HepG2 (cell line): ENCODE data around the gene DCPS. TPM values are rescaled to one million over a fixed set of nuclear protein-coding genes. Genes with fewer than 3 reads are reported as not detected.

Experiments
- ATAC-seq: fragments of 200-7000 bp; cut with Tn5 transposase; 3 replicates; pipeline ENCODE4 v1.9.1; 2020; ENCODE audit warnings: mild to moderate bottlenecking, moderate library complexity
- BruUV-seq: library from RNA; stranded (reverse); fragments of 400-500 nt; replicated peaks from 2 replicates; lab custom pipeline; 2021; lab: Mats Ljungman, UMichigan
- CTCF ChIA-PET: fragments of 300-600 bp; formaldehyde crosslinking; extraction: SDS; loops from one replicate; lab custom pipeline; 2021; ENCODE audit warnings: low total read pairs, inconsistent platforms, low intra/inter-chr PET ratio; lab: Yijun Ruan, JAX
- POLR2A ChIA-PET: fragments of 350-600 bp; sonication (Branson Sonifier 250); formaldehyde crosslinking; loops from one replicate; lab custom pipeline; 2020; ENCODE audit warnings: antibody characterized with exemption, inconsistent platforms; lab: Yijun Ruan, JAX
- DNase-seq: peaks from one replicate; pipeline ENCODE4 v3.0.0-alpha.2; 2015; ENCODE audit warnings: low spot score
- FAIRE-seq: peaks from 3 replicates; lab custom pipeline; 2011; peaks lifted over from hg19 to GRCh38; lab: Jason Lieb, UNC
- H2AFZ ChIP-seq: one replicate; pipeline ENCODE4 v1.6.1; 2011; ENCODE audit warnings: low read length, inconsistent platforms
- H3K27ac ChIP-seq: fragments of 300-600 bp; 3 replicates; pipeline ENCODE4 v1.8.0; 2011; ENCODE audit warnings: mixed run types, mild to moderate bottlenecking, mixed read lengths, low read length, inconsistent platforms; ENCODE audit not compliant: insufficient read depth; ENCODE audit errors: extremely low read length
- H3K27me3 ChIP-seq, 2 experiments: fragments of 200-600 bp in 1 of 2; 2 replicates in 1 of 2; 3 replicates in 1 of 2; pipeline versions ENCODE4 v1.6.0 to v1.8.0; 2011; ENCODE audit warnings: low read length in 2 of 2, mild to moderate bottlenecking in 2 of 2, moderate library complexity in 2 of 2, inconsistent platforms in 1 of 2; ENCODE audit not compliant: insufficient read depth in 2 of 2, control insufficient read depth in 1 of 2
- H3K36me3 ChIP-seq, 2 experiments: fragments of 200-600 bp in 1 of 2; replicated peaks in 1 of 2; 2 replicates in 1 of 2; 3 replicates in 1 of 2; pipeline versions ENCODE4 v1.5.1 to v1.8.0; 2011; ENCODE audit warnings: low read length in 2 of 2, inconsistent platforms in 1 of 2; ENCODE audit not compliant: insufficient read depth in 2 of 2, control insufficient read depth in 1 of 2
- H3K4me1 ChIP-seq: 2 replicates; pipeline ENCODE4 v1.5.1; 2012; ENCODE audit warnings: low read length, inconsistent platforms; ENCODE audit not compliant: insufficient read depth
- H3K4me2 ChIP-seq: 2 replicates; pipeline ENCODE4 v1.6.0; 2011; ENCODE audit warnings: low read depth, low read length, inconsistent platforms
- H3K4me3 ChIP-seq, 3 experiments: fragments of 200-600 bp in 1 of 3; sonication (generic), shearing (Covaris generic) in 1 of 3; replicated peaks in 1 of 3; 2 replicates each; pipeline ENCODE4 v1.5.1; 2011 to 2016; ENCODE audit warnings: low read length in 3 of 3, inconsistent platforms in 2 of 3, low read depth in 2 of 3, mild to moderate bottlenecking in 2 of 3, control low read depth in 1 of 3, mixed read lengths in 1 of 3; ENCODE audit not compliant: insufficient read depth in 1 of 3
- H3K79me2 ChIP-seq: one replicate; pipeline ENCODE4 v1.6.1; 2011; ENCODE audit warnings: low read length, inconsistent platforms; ENCODE audit not compliant: insufficient read depth
- H3K9ac ChIP-seq: 2 replicates; pipeline ENCODE4 v1.6.0; 2011; ENCODE audit warnings: mild to moderate bottlenecking, low read depth, low read length, inconsistent platforms; ENCODE audit not compliant: insufficient read depth
- H3K9me3 ChIP-seq: 2 replicates; pipeline ENCODE4 v1.5.1; 2012; ENCODE audit warnings: mild to moderate bottlenecking, low read length
- H4K20me1 ChIP-seq: 2 replicates; pipeline ENCODE4 v1.6.0; 2011; ENCODE audit warnings: inconsistent platforms, mild to moderate bottlenecking, low read length, moderate library complexity; ENCODE audit not compliant: insufficient read depth
- MYNN ChIP-seq: sonication (generic); formaldehyde crosslinking; IDR thresholded peaks from 2 replicates; pipeline ENCODE4 v1.4.0; 2020; ENCODE audit warnings: mild to moderate bottlenecking, low read depth, missing genetic modification reagents
- SMYD3 ChIP-seq: sonication (generic); formaldehyde crosslinking; IDR thresholded peaks from 2 replicates; pipeline ENCODE4 v1.8.1; 2023; ENCODE audit warnings: mild to moderate bottlenecking, missing genetic modification reagents
- THAP11 ChIP-seq: IDR thresholded peaks from 2 replicates; pipeline ENCODE4 v1.6.1; 2016; ENCODE audit warnings: missing biosample characterization, missing genetic modification reagents
- ZNF530 ChIP-seq: sonication (generic); formaldehyde crosslinking; IDR thresholded peaks from 2 replicates; pipeline ENCODE4 v1.5.0; 2020; ENCODE audit warnings: low read depth, mild to moderate bottlenecking, missing genetic modification reagents
- ZNF562 ChIP-seq: sonication (generic); formaldehyde crosslinking; IDR thresholded peaks from 2 replicates; pipeline ENCODE4 v1.8.0; 2022; ENCODE audit warnings: missing genetic modification reagents, borderline replicate concordance
- ZNF678 ChIP-seq: sonication (generic); formaldehyde crosslinking; IDR thresholded peaks from 2 replicates; pipeline ENCODE4 v1.4.0; 2020; ENCODE audit warnings: mild to moderate bottlenecking, missing genetic modification reagents
- ZNF724P ChIP-seq: sonication (generic); formaldehyde crosslinking; IDR thresholded peaks from 2 replicates; pipeline ENCODE4 v1.8.0; 2022; ENCODE audit warnings: missing genetic modification reagents, borderline replicate concordance
- ZSCAN9 ChIP-seq: IDR thresholded peaks from 2 replicates; pipeline ENCODE4 v1.6.1; 2016; ENCODE audit warnings: borderline replicate concordance
- WGBS: methylation state at CpG from one replicate; pipeline ENCODE4 v1.1.6; 2017; ENCODE audit warnings: low lambda C conversion rate; 5-methylcytosine and 5-hydroxymethylcytosine counted together
- in situ Hi-C: cut with HindIII; loops from 2 replicates; pipeline ENCODE4 v1.10.0; 2017; ENCODE audit warnings: low pct_unique_long_range_greater_than_20kb; ENCODE audit not compliant: extremely low pct_ligation_motif_present
- intact Hi-C: fragments of 100-400 bp; cut with micrococcal nuclease; formaldehyde crosslinking; loops from one replicate; pipeline ENCODE4 v1.10.0; 2022; ENCODE audit not compliant: unreplicated experiment
- polyA plus RNA-seq, 8 experiments: library from polyadenylated mRNA; depleted of rRNA in 3 of 8; stranded (reverse) in 7 of 8; unstranded in 1 of 8; fragments of >200 nt; fragmentation: Illumina TruSeq in 4 of 8; extraction: Trizol in 4 of 8; gene quantifications; 2 replicates each; pipeline versions ENCODE4 v1.2.1 to v1.2.3, GENCODE V29; 2011 to 2016; ENCODE audit warnings: low read depth in 4 of 8, missing spikeins in 1 of 8, mixed read lengths in 1 of 8; ENCODE audit not compliant: insufficient read depth in 1 of 8
- total RNA-seq, 5 experiments: library from RNA; depleted of rRNA; stranded (reverse); fragments of >200 nt; fragmentation: Illumina TruSeq; extraction: Trizol; gene quantifications; 2 replicates each; pipeline ENCODE4 v1.2.3, GENCODE V29; 2016; ENCODE audit warnings: low read depth in 1 of 5
- TF ChIP-seq, protein P1 (sequence below): sonication (generic); formaldehyde crosslinking; IDR thresholded peaks from 2 replicates; pipeline ENCODE4 v1.4.0; 2020; ENCODE audit warnings: mild to moderate bottlenecking, missing genetic modification reagents
- TF ChIP-seq, protein P2 (sequence below): fragments of 450-650 bp; IDR thresholded peaks from 2 replicates; pipeline ENCODE4 v1.6.1; 2016
- TF ChIP-seq, protein P3 (sequence below): sonication (generic); formaldehyde crosslinking; IDR thresholded peaks from 2 replicates; pipeline ENCODE4 v1.5.0; 2020; ENCODE audit warnings: missing genetic modification reagents, mild to moderate bottlenecking, borderline replicate concordance
- TF ChIP-seq, protein P4 (sequence below): sonication (generic); formaldehyde crosslinking; IDR thresholded peaks from 2 replicates; pipeline ENCODE4 v1.4.0; 2020; ENCODE audit warnings: missing genetic modification reagents

DCPS gene
- total and polyA plus RNA-seq, 2 of the 13 experiments (the other 11 are each of a cell fraction or from before 2014, with no cell fraction given): 21.9 to 22.5 TPM

DNA sequence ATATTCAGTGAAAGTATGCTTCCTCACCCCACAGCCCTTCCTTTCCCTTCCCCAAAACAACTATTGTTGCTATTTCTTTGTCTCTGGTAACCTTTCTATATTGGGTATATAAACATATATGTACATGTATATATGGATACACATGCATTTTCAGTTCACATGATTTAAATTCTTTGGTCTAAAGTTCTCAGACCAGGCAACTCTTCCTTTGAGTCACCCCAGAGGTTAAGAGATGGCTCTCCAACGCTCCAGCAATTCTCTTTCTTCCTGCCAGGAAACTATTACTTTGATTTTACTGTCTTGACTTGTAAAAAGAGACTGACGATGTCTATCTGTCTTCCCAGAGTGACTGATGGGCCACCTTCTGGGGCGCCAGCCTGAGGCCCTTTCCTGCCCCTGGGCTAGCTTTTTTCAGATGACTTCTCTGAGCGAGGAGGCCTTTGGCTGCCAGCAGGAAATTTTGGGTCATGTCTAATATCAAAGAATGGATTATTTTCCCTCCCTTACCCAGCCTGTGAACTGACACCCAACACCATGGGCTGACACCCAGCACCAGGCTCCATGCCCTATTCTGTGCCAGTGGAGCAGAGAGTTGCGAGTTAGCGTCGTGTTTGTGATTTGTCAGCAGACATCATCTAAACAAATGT, 37.2 kb downstream of the DCPS start:
- Histone ChIP-seq H3K27ac (no peak overlapping the region), H3K9ac (no peak overlapping the region), H3K4me1 (peaks cover 19% of the 10 kb centered on the region), H4K20me1 (no peaks in the 10 kb centered on the region), H3K27me3 (no peaks in the 10 kb centered on the region), H3K79me2 (no peaks in the 10 kb centered on the region), H3K4me3 (no peak overlapping the region), H3K9me3 (no peaks in the 10 kb centered on the region), H2AFZ (no peak overlapping the region), H3K36me3 (peaks cover 15 to 36% of the 10 kb centered on the region in 2 experiments; a peak in 4 of 5 replicates), H3K4me2 (no peak overlapping the region)
- POLR2A ChIA-PET: no interaction called here
- CTCF ChIA-PET: no interaction called here
- WGBS: 98% methylated on average over 7 of the region's 7 CpGs
- in situ Hi-C loops (no loop called here), intact Hi-C loops (no loop called here)
- FAIRE-seq: no peak
- DNase-seq: no peak
- ATAC-seq: no peak
- no peak for TF ChIP-seq ZNF724P (CRISPR knock-in tag)
- no peak for TF ChIP-seq ZNF562 (CRISPR knock-in tag)
- TF ChIP-seq, protein P1, sequence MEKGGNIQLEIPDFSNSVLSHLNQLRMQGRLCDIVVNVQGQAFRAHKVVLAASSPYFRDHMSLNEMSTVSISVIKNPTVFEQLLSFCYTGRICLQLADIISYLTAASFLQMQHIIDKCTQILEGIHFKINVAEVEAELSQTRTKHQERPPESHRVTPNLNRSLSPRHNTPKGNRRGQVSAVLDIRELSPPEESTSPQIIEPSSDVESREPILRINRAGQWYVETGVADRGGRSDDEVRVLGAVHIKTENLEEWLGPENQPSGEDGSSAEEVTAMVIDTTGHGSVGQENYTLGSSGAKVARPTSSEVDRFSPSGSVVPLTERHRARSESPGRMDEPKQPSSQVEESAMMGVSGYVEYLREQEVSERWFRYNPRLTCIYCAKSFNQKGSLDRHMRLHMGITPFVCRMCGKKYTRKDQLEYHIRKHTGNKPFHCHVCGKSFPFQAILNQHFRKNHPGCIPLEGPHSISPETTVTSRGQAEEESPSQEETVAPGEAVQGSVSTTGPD: no peak
- TF ChIP-seq, protein P2, sequence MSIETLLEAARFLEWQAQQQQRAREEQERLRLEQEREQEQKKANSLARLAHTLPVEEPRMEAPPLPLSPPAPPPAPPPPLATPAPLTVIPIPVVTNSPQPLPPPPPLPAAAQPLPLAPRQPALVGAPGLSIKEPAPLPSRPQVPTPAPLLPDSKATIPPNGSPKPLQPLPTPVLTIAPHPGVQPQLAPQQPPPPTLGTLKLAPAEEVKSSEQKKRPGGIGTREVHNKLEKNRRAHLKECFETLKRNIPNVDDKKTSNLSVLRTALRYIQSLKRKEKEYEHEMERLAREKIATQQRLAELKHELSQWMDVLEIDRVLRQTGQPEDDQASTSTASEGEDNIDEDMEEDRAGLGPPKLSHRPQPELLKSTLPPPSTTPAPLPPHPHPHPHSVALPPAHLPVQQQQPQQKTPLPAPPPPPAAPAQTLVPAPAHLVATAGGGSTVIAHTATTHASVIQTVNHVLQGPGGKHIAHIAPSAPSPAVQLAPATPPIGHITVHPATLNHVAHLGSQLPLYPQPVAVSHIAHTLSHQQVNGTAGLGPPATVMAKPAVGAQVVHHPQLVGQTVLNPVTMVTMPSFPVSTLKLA: no peak
- TF ChIP-seq MYNN (CRISPR knock-in tag): no peak
- TF ChIP-seq SMYD3: no peak
- TF ChIP-seq ZSCAN9 (CRISPR knock-in tag): no peak
- no peak for TF ChIP-seq ZNF678
- TF ChIP-seq, protein P3, sequence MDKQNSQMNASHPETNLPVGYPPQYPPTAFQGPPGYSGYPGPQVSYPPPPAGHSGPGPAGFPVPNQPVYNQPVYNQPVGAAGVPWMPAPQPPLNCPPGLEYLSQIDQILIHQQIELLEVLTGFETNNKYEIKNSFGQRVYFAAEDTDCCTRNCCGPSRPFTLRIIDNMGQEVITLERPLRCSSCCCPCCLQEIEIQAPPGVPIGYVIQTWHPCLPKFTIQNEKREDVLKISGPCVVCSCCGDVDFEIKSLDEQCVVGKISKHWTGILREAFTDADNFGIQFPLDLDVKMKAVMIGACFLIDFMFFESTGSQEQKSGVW (CRISPR knock-in tag): no peak
- TF ChIP-seq ZNF530 (CRISPR knock-in tag): no peak
- TF ChIP-seq, protein P4, sequence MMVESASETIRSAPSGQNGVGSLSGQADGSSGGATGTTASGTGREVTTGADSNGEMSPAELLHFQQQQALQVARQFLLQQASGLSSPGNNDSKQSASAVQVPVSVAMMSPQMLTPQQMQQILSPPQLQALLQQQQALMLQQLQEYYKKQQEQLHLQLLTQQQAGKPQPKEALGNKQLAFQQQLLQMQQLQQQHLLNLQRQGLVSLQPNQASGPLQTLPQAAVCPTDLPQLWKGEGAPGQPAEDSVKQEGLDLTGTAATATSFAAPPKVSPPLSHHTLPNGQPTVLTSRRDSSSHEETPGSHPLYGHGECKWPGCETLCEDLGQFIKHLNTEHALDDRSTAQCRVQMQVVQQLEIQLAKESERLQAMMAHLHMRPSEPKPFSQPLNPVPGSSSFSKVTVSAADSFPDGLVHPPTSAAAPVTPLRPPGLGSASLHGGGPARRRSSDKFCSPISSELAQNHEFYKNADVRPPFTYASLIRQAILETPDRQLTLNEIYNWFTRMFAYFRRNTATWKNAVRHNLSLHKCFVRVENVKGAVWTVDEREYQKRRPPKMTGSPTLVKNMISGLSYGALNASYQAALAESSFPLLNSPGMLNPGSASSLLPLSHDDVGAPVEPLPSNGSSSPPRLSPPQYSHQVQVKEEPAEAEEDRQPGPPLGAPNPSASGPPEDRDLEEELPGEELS: no peak
- TF ChIP-seq THAP11 (CRISPR knock-in tag): no peak
- no TSS peak for BruUV-seq
